Measurements from ENCODE around the gene NRG3.

NRG3 gene

DNA sequence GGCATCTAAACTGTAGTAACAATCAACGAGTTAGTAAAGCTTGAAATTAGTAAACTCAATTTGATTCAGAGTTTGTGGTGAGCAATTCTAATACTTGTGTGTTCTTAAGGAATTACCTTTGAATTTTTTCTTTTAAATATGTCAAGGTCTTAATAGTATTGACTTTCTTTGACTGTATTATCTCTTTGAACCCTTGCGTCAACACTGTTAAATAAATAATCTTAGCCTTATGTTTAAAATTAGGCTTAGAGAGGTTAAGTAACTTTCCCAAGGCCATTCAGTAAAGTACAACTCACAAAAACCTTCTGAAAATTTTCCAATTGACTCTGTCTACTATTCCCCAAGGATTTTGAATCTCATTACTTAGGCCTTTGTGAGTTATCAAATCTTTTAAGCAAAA lies 716.4 kb downstream of the NRG3 start:
- DNase-seq (ENCODE audit: low read depth in 1 of 2, low spot score in 1 of 2), result no peak
- TF ChIP-seq JUND (IDR thresholded peaks at IDR 0.05; ENCODE audit: low read depth), result no peak
- in situ Hi-C loops (cut with HindIII; ENCODE audit: low pct_unique_long_range_greater_than_20kb, low sequenced_read_pairs), result no loop called here

DNA sequence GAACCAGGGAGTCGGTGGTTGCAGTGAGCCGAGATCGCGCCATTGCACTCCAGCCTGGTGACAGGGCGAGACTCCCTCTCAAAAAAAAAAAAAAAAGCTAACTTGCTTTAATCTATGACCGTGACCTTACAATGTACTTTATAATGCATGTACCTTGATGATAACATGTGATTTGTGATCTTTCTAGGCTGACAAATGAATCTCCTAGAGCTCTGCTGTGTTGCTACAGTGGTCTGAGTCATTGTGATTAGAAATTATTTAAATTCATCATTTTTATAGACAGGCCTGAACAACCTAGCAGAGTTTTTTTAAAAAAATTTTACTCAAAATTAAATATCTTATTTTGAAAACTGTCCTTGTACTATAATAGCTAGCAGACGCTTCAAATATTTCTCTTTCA lies 722.8 kb downstream of the NRG3 start:
- no peak for TF ChIP-seq JUND (IDR thresholded peaks at IDR 0.05; ENCODE audit: low read depth)
- in situ Hi-C loops (cut with HindIII; ENCODE audit: low pct_unique_long_range_greater_than_20kb, low sequenced_read_pairs), result no loop called here
- no peak for DNase-seq (ENCODE audit: low read depth in 1 of 2, low spot score in 1 of 2)

DNA sequence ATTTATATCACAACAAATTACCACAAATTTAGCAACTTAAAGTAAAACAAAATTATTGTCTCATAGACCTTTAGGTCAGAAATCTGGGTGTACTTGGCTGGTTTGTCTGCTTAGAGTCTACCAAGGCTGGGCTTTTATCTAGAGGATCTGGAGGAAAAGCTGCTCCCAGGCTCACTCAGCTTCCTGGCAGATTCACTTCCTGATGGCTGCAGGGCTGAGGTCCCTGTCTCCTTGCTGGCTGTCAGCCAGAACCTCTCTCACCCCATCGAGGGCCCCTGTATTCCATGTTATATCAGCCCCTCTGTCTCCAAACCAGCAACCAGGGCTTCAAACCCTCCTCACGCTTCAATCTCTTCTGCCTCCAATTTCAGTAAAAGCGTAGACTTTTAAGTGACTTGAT lies 734.9 kb downstream of the NRG3 start:
- in situ Hi-C loops (cut with HindIII; ENCODE audit: low pct_unique_long_range_greater_than_20kb, low sequenced_read_pairs), result no loop called here
- TF ChIP-seq JUND (IDR thresholded peaks at IDR 0.05; ENCODE audit: low read depth), result no peak
- DNase-seq (ENCODE audit: low read depth in 1 of 2, low spot score in 1 of 2), result no peak

DNA sequence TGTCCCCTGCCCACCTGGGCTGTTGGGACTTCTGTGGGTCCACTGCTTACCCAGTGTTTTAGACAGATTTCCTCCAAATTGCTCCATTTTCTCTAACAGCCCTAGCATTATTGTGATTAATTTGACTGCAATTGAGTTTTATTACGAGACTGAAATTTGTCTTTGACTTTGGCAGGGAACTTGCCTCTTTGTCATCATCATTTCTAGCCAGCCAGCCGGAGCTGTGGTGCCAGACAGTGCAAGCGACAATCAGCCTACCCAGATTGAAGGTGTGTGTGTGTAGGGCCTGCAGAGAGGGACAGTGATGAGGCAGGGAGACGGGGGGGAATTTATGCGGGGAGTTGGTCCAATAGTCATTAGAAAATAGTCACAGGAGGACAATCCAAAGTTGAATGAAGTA lies 743.0 kb downstream of the NRG3 start:
- no peak for DNase-seq (ENCODE audit: low read depth in 1 of 2, low spot score in 1 of 2)
- in situ Hi-C loops (cut with HindIII; ENCODE audit: low pct_unique_long_range_greater_than_20kb, low sequenced_read_pairs), result no loop called here
- TF ChIP-seq JUND (IDR thresholded peaks at IDR 0.05; ENCODE audit: low read depth), result no peak

DNA sequence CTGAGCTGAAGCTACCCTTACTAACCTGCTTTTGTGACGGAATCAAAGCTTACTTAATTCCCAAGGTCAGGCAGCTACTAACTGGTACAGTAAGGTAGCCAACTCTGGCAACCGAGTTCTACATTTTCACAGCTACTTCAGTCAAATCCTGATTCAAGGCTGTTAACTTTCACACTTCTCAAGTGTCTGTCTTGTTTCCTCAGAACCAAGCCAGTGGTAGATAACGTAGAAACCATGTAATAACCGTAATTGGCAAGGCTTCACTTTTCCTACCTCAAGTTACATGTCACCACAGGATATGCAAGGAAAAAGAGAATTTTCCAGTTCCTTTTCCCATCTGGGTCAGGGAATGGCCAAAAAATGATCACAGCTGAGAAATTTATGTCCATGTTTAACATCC lies 746.7 kb downstream of the NRG3 start:
- in situ Hi-C loops (cut with HindIII; ENCODE audit: low pct_unique_long_range_greater_than_20kb, low sequenced_read_pairs), result no loop called here
- no peak for TF ChIP-seq JUND (IDR thresholded peaks at IDR 0.05; ENCODE audit: low read depth)
- DNase-seq (ENCODE audit: low read depth in 1 of 2, low spot score in 1 of 2), result no peak

DNA sequence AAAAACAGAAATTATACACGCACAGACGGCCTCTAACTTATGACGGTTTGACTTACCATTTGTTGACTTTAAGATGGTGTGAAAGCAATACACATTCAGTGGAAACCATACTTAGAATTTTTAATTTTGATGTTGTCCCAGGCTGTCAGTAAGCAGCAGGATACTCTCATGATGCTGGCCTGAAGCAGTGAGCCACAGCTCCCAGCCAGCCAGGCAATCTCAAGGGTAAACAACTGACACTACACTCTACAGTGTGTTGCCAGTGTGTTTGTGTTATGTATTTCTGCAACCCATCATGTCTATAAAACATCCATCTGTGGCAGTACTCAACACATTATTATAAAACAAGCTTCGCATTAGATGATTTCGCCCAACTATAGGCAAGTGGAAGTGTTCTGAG lies 747.5 kb downstream of the NRG3 start:
- in situ Hi-C loops (cut with HindIII; ENCODE audit: low pct_unique_long_range_greater_than_20kb, low sequenced_read_pairs), result no loop called here
- no peak for DNase-seq (ENCODE audit: low read depth in 1 of 2, low spot score in 1 of 2)
- no peak for TF ChIP-seq JUND (IDR thresholded peaks at IDR 0.05; ENCODE audit: low read depth)

DNA sequence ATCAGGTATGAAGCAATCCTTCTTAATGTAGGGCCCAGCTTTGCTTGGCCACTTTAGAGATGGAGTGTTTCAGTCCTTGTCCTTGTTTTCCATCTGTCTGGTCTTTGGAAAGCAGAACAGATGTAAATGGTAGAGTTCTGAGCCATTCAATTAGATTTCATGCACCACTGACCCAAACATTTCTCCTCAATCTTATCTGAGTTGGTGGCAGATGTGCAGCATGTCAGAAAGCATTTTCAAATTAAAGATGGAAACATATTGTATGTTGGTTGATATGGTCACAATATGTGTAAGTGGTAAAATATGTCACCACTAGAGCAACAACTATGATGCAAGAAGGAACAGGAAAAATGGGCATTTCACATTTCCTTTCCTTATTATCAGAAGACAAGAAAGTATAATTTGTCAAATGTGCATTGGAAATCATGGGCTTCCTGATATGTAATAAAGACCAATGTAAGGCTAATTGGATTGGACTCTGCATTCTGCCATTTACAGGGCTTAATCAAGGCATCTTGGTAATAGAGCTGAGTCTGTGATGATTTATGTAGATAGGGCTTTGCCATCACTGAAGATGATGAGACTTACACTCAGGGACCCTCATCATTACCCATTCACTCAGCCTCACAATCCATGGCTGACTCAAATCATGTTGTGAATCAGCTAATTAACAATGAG lies 750.7 kb downstream of the NRG3 start:
- TF ChIP-seq JUND (IDR thresholded peaks at IDR 0.05; ENCODE audit: low read depth), result no peak

DNA sequence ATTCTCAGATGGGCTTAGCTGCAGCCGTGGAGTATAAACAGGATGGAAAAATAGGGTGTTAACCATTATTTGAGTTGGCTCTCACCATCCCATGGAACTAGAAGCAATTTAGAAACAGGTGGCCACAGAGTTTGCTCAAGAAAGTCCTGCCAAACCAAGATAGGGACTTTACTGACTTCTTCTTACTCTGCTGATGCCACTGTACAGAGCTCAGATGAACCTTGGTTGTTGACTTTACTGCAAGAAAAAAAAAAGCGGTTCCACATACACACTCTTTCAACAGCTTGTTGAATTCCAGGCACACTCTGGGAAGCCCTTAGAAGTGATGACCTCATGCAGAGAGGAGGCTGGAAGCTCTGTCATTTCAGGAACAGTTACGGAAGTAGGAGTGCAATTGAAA lies 753.4 kb downstream of the NRG3 start:
- no peak for TF ChIP-seq JUND (IDR thresholded peaks at IDR 0.05; ENCODE audit: low read depth)
- in situ Hi-C loops (cut with HindIII; ENCODE audit: low pct_unique_long_range_greater_than_20kb, low sequenced_read_pairs), result no loop called here
- DNase-seq (ENCODE audit: low read depth in 1 of 2, low spot score in 1 of 2), result peak in 1 of 2 experiments; percentile 17

More for the DNA sequence above, 750.7 kb downstream of the NRG3 start:
- DNase-seq (ENCODE audit: low read depth in 1 of 2, low spot score in 1 of 2), result no peak
- in situ Hi-C loops (cut with HindIII; ENCODE audit: low pct_unique_long_range_greater_than_20kb, low sequenced_read_pairs), result no loop called here

DNA sequence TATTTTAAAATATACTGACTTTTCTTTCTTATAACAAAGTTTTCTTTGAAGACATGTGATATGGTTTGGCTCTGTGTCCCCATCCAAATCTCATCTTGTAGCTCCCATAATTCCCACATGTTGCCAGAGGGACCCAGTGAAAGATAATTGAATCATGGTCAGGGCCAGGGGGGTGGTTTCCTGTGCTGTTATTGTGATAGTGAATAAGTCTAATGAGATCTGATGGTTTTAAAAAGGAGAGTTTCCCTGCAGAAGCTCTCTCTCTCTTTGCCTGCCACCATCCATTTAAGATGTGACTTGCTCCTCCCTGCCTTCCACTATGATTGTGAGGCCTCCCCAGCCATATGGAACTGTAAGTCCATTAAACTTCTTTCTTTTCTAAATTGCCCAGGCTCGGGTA lies 768.1 kb downstream of the NRG3 start:
- TF ChIP-seq JUND (IDR thresholded peaks at IDR 0.05; ENCODE audit: low read depth), result no peak
- no peak for DNase-seq (ENCODE audit: low read depth in 1 of 2, low spot score in 1 of 2)
- in situ Hi-C loops (cut with HindIII; ENCODE audit: low pct_unique_long_range_greater_than_20kb, low sequenced_read_pairs), result no loop called here

DNA sequence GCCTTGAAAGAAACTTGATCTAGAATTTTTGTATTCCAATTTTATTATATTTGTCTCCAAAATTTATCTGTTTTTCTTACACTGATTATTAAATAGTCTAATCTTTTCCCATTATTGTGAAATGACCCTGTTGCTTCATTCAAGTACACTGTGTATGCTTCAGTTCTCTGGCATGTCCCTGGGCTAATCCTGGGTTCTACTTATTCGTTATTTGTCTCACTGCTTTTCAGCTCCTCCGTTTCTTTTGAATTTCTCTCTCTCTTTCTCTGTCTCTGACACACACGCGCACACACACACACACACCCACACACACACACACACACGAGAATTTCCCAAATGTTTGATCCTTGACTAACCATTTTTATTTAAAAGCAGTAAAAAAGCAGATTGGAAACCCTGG lies 768.6 kb downstream of the NRG3 start:
- no peak for DNase-seq (ENCODE audit: low read depth in 1 of 2, low spot score in 1 of 2)
- TF ChIP-seq JUND (IDR thresholded peaks at IDR 0.05; ENCODE audit: low read depth), result no peak
- in situ Hi-C loops (cut with HindIII; ENCODE audit: low pct_unique_long_range_greater_than_20kb, low sequenced_read_pairs), result no loop called here

DNA sequence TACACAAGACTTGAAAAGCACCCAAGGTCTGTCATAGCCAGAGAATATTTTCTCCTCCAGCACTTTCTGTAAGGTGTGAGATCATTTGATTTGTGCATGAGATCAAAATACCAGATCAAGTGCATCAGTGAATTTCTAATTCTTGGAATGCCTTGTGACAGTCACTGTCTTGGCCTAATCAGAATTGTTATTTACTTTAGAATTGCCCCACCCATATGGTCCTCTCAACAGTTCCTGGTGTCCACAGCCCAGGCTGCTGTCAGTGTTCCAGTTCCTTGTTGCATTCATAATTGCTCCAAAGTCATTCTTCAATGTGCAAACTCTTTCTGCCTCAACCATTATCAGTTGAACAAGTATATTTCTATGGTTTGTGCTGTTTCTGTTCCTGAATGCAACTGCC lies 770.2 kb downstream of the NRG3 start:
- no peak for TF ChIP-seq JUND (IDR thresholded peaks at IDR 0.05; ENCODE audit: low read depth)
- DNase-seq (ENCODE audit: low read depth in 1 of 2, low spot score in 1 of 2), result no peak
- in situ Hi-C loops (cut with HindIII; ENCODE audit: low pct_unique_long_range_greater_than_20kb, low sequenced_read_pairs), result no loop called here

DNA sequence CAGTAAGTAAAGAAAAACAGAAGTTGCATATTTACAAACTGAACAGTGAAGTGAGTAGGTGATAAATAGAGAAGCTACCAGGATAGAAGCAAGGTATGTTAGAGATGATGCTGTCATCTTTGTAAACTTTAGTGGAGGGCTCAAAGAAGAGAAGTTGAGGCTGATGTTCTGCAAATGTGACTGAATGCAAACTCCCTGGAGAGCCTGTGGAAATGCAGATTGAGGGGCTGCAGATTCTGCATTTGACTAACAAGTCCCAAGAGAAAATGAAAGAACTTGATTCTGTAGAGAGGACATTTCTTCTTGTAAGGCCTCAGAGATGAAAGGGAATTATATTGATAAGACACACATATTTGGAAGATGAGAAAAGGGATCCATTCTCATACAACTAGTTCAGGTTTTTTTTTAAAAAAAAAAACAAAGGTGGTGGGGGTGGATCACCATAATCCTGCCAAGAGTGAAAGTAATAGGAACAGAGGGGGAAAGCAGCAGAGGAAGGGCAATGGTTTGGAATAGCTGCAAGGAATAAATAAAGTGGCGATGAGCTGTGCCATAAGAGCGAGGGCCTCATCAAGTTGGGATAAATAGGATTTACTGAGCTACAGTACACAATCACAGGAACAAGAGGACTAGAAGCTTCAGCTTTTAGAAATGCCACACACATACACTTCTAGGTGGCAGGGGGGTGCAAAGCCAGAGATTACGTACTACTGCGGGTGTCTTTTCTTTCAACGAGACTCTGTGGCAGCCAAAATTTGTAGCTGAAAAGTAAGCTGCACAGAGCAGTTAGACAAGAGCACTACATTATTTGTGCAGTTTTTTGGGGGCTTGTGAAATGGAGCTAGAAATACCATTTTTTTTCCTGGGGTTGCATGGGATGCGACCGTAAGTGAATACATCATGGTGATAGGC lies 778.5 kb downstream of the NRG3 start:
- no peak for TF ChIP-seq JUND (IDR thresholded peaks at IDR 0.05; ENCODE audit: low read depth)
- no peak for DNase-seq (ENCODE audit: low read depth in 1 of 2, low spot score in 1 of 2)
- in situ Hi-C loops (cut with HindIII; ENCODE audit: low pct_unique_long_range_greater_than_20kb, low sequenced_read_pairs), result no loop called here

DNA sequence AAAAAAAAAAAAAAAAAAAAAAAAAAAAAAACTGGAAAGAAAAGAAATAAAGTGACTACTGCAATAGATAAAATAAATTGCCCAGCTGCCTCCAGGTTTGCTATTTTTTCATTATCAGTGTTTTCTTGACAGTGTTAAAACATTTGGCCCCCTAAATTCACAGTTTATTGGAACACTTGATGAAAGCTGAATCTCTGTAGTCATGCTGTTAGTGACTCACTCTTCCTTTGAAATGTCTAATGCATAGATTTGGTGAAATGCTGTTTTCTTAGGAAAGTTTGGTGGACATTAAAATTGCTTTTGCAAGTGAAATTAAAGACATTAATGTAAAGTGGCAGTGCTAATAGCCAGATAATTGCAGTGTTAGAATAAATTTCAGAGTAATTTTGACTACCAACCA lies 785.2 kb downstream of the NRG3 start:
- in situ Hi-C loops (cut with HindIII; ENCODE audit: low pct_unique_long_range_greater_than_20kb, low sequenced_read_pairs), result no loop called here
- no peak for TF ChIP-seq JUND (IDR thresholded peaks at IDR 0.05; ENCODE audit: low read depth)
- no peak for DNase-seq (ENCODE audit: low read depth in 1 of 2, low spot score in 1 of 2)

Measured in T47D (cell line).